ENCODE results near the gene SPATA3.

The SPATA3 gene

DNA sequence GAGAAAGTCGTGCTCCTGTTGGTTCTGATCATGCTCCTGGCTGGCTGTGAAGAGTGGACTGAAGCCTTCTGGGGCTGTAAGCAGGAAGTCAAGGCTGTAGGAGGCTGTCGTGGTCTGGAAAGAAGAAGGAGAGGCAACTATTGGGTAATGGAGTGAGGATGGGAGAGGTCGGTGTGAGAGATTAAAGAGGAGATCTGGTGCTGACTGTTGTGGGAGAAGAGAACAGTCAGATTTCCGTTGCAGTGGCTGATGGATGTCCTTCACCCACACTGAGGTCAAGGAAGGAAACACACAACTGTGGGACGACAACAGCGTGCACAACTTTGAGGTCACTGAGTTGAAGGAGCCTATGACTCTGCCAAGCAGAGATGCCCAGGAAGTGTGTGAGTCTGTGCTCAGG, 57.9 kb downstream of the SPATA3 start:
- Histone ChIP-seq H3K9me3 (replicated peaks in 1 of 11) (no peaks in the 10 kb centered on the region), H3K4me3 (no peak overlapping the region), H3K4me1 (peaks cover 23 to 48% (median 40%) of the 10 kb centered on the region in 10 experiments), H3K27me3 (peaks cover 0 to 6% (median 0%) of the 10 kb centered on the region in 11 experiments; a peak in 2 of 22 replicates), H3K36me3 (no peaks in the 10 kb centered on the region; a peak in 1 of 22 replicates), H4K20me1 (peaks cover 3 to 21% (median 14%) of the 10 kb centered on the region in 11 experiments; a peak in 18 of 22 replicates), H3K27ac (no peak overlapping the region), H3K4me2 (peak overlapping the region in 5 of 11 experiments; percentile 30 to 98 (median 88); a peak in 9 of 22 replicates), H3K9ac (no peak overlapping the region)
- no peak for TF ChIP-seq Cebpa-rat (IDR thresholded peaks at IDR 0.05)

DNA sequence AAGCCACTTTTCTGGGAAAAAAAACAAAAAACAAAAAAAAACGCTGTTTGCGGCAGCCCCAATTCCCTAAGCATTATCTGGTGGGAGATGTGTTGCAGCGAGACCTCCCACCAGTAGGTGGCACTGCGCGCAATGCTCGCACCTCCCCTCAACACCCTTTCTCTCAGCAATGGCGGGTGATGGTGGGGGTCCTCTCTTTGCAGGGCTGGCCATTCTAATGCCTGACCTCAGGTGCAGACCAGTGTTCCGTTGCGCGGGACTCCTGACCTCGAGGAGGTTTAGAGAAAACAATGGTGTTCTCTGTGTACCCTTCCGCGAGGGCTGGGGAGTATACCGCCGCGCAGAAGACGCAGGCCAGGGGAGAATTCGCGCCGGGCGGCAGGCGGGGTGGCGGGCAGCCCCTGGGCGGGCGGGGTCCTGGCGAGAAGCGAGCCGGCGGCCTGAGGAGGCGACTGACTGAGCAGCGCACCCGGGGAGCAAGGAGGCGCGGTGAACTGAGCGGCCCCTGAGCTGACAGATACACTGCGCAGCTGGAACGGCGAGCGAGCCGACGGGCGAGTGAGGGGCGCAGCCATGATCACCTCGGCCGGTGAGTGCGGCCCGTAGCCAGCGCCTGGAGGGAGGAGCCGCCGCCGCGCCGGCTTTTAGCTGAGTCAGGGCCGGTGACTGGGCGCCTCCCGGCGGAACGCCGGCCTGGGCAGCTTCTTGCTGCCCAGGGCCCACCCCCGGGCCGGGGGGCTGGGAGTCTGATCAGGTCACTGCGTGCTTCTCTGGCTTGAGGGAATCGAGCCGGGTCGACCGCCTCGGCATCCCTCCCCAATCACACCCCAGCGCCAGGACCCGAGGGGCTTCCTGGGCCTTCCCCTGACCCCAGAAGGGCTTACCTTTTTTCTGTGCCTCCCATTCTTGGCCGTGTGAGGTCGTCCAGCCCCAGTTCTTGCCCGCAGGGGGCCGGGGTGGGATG, 60.8 kb downstream of the SPATA3 start, which contains the start of gene PSMD1:
Gene PSMD1, plus strand, starts transcription at position 415 of the 964 bp plus-strand sequence. Its CDS starts 159 bp downstream, at position 574.
- Histone ChIP-seq H3K27me3 (peaks cover 0 to 6% (median 0%) of the 10 kb centered on the region in 11 experiments; a peak in 2 of 22 replicates), H3K4me3 (peak within 1 kb of the TSS; percentile 83 to 100 (median 98)), H3K4me2 (peak within 1 kb of the TSS; percentile 70 to 98 (median 91)), H3K9ac (peak within 1 kb of the TSS; percentile 90 to 99 (median 99)), H3K36me3 (peaks cover 9 to 28% (median 14%) of the 10 kb centered on the region in 11 experiments; a peak in 21 of 22 replicates), H3K27ac (peak within 1 kb of the TSS; percentile 96 to 98 (median 97)), H3K4me1 (peaks cover 34 to 46% (median 41%) of the 10 kb centered on the region in 10 experiments), H3K9me3 (replicated peaks in 1 of 11) (no peaks in the 10 kb centered on the region), H4K20me1 (peaks cover 25 to 50% (median 43%) of the 10 kb centered on the region in 11 experiments; a peak in 20 of 22 replicates)
- no peak for TF ChIP-seq Cebpa-rat (IDR thresholded peaks at IDR 0.05)

DNA sequence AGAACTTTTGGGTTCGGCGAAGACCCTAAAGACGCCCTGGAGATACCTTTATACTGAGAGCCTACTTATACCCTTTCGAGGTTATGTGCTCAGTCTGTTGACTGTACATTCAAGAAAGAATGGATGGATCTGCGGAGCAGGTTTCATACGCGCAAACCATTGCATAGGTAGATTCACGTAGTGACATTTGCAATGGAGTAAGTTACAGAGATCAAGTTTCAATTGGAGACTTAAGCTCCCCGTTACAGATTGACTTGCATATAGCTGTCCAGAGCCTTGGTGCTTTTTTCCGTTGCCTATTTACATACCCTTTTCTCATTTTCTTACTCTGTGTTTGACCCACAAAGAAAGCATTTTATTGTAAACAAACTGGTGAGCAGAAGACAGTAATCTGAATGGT, 61.7 kb downstream of the SPATA3 start:
- Histone ChIP-seq H3K4me2 (peak overlapping the region; percentile 70 to 98 (median 91)), H3K36me3 (peaks cover 17 to 37% (median 21%) of the 10 kb centered on the region in 11 experiments; a peak in 21 of 22 replicates), H3K9me3 (replicated peaks in 1 of 11) (no peaks in the 10 kb centered on the region), H3K9ac (peak overlapping the region; percentile 90 to 99 (median 99)), H3K27me3 (no peaks in the 10 kb centered on the region), H3K27ac (peak overlapping the region; percentile 96 to 98 (median 97)), H4K20me1 (peaks cover 28 to 58% (median 44%) of the 10 kb centered on the region in 11 experiments; a peak in 20 of 22 replicates), H3K4me3 (peak overlapping the region; percentile 83 to 100 (median 98)), H3K4me1 (peaks cover 26 to 45% (median 34%) of the 10 kb centered on the region in 10 experiments)
- no peak for TF ChIP-seq Cebpa-rat (IDR thresholded peaks at IDR 0.05)

Measured in BLaER1 treated with 17β-estradiol and CSF1 and Interleukin-3, amounts not matched to agents 10 nM and 100 nM (cell line).